T-helper 9 cell (primary cell): ENCODE measurements around the gene KIFAP3.

ENCODE experiments used
- DNase-seq: peaks from one replicate; pipeline ENCODE4 v3.0.0-alpha.2; 2020

KIFAP3 gene

DNA sequence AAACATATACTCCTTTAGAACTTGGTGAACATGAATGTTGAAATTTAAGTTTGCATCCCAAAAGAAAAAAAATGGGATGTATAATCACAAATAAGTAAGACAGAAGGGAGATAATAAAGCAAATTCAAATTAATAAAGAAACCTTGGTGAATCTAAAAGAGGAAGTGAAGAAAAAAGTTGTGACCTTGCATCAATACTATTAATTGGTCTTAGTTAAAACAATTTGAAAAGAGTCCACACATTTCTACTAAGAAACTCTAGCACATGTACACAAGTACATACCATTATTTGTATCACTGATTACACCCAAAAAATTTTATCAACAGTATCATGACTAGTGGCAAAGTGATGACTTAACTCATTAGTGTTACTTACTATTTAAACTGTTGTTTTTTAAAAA lies 100.4 kb downstream of the KIFAP3 start:
- no peak for DNase-seq

DNA sequence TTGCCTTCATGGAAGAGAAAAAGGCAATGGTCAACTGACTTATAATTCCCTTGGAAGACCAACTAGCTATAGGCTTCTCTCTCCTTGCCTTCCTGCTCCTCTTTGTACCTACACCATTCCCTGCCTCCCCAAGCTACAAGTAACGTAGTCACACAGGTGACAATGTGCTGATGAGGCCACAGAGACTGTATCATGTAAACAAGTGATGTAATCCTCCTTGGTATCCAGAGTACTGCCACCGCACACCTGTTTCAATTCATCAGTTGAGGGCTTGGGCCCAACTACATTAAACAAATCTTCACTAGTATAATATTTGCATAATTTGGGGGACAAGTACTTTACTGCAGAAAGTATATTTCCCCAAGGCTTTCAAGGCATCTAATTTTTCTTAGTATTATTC lies 104.4 kb downstream of the KIFAP3 start:
- no peak for DNase-seq

DNA sequence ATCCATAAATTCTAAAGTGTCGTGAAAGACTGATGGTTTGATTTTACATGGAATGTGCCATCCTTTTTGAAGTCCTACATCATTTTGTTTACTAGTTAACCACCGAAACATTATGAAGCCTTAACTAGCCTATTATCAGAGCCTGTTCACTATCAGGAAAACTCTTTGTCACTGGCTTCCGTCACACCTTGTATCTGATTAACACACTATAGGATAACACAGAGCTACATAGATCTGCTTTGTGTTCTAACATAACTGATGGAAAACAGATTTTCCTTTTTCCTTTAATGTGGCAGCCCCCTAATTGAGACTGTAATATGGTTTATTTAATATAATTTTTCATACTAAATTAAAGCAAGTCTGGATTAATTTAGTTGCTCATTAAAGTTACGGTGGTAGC lies 106.3 kb downstream of the KIFAP3 start:
- no peak for DNase-seq

DNA sequence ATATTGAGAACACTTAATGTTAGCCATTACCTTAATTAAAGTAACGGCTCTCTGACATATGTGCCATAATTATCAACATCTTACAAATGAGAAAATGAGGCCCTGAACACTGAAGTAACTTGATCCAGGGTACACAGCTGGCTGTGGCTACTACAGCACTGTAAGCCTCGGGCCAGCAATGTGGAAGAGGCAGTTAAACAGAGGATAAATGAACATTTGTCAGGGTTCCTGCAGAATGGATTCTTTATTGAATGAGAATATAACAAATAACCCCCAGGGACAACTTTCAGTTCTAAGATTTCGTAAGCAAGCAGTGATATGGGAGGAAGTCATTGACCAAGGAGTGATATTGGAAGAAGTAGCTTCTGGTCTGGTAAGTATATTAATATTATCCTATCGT lies 110.3 kb downstream of the KIFAP3 start:
- DNase-seq = no peak

DNA sequence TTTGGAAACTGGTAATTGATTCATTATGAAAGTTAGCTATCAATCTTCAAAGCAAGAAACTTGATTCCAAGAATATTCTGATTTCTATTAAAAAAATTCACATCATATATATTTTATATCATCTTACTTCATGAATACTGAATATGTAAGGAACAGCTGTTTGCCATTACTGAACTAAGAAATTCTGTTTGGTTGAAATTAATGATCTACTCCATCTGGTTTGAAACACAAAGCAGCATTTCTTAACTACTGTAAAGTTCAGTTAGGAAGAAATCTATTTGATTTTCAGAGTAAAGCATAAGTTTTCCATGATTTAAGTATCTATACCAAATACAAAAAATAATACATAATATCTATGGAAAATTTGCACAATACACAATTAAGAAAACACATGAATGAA lies 114.8 kb downstream of the KIFAP3 start:
- DNase-seq = no peak

DNA sequence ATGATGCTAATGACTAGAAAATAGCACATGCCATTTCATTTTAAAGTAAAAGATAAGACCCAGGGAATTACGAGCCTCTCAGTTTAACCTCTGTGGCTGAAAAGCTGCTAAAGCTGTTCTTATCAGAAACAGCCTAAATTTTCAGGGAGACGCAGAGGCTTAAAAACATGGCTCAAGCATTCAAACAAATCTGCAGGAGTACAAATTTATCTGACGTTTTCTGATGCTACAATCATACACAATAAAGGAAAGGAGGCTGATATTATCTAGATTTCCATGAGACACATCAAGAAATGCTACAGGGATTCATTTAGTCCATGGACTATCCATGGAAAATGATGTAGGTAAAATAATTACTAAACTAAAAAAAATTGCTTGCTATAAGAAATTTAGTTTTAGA lies 115.5 kb downstream of the KIFAP3 start:
- no peak for DNase-seq

DNA sequence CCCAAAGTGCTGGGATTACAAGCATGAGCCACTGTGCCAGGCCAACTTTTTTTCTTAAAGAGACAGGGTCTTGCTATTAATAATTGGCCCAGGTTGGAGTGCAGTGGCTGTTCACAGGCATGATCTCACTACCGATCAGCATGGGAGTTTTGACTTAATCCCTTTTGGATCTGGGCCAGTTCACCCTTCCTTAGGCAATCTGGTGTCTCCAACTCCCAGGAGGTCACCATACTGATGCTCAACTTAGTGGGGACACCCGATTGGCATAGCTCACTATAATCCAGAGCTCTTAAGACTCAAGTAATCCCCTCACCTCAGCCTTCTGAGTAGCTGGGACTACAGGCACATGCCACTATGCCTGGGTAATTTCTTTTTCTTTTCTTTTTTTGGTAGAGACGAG lies 116.6 kb downstream of the KIFAP3 start:
- no peak for DNase-seq

DNA sequence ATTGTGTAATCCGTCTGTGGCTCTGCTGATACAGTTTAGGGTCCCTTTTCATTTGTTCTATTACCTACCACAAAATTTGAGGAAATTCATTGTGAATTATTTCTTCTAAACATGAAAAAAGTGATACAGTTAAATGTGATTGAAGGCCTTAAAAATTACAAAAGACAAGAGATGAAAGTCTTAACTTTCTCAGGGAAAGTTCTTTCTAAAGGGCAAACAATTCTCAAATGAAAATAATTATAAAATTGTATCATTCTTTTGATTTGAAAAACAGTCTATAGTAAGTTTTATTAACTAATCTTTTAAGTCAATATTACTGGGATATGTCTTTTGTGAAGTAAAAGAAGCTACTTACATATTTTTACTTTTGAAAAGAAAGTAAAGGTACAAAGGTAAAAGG lies 123.4 kb downstream of the KIFAP3 start:
- no peak for DNase-seq

DNA sequence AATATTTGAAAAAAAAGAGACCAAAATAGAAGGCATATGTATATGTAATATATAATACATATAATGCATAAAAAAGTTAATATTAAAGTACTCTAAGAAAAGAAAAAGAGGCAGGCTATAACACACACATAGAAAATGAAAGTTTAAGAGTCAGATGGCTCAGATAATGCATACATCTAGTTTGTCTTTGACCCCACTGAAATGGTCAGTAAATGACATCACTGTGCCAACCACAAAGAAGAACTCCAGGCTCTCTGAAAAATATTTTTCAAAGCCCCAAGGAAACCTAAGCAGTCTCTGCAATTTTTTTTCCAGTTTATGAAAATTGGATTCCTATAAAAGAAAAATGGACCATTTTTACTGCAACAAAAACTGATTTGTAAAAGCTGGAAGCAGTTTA lies 125.4 kb downstream of the KIFAP3 start:
- no peak for DNase-seq

DNA sequence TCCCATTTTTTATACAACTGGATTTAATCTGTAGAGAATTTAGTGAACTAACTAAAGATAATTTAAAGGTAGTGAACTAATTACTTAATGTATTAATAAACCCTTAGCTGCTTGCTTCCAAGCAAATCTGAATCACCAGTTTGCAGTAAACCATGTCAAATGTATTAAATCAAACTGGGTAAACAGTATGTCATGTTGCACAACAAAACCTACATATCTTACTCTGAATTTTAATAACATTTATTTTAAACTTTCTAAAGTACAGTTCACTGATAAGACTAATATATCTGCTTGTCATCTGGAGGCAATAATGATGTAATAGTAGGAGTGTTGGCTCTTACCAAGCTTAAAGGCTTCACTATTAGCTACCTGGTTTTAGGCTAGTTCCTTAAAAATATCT lies 128.3 kb downstream of the KIFAP3 start:
- DNase-seq = no peak

DNA sequence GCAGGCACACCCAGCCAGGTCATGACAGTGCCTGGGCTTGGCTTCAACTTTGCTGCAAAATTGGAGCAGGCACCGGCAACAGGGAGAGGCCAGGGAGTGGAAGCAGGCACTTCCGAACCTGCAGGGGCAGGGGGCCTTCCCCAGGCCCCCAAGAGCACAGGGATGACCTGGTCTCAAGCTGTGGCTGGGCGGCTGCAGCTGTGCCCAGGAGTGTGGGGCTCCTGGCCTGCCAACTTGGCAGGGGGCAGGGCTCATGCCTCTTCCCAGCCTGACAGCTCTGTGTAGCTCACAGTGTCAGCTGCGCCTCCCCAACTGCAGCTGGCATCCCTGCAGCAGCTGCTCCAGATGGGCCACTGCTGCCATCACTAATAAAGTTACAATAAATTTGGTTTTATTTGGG lies 129.3 kb downstream of the KIFAP3 start:
- no peak for DNase-seq

DNA sequence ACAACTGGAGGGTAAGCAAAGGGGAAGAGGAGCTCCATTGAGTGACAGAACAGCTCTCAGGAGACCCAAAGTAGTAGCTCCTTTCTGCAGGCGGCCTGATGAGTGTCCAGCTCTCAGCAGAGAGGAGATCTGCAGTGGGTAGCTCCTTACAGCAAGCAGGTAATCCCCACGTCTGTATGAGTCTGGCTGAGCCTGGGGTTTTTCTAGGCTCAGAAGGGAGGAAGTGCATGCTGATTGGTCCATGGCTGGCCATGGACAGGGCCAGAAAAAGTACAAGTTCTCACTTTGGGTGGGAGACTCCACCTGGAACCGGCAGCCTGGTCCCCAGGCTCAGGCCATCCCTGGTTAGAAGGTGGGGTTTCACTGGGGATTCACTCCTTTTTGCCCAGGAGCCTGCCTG lies 129.9 kb downstream of the KIFAP3 start:
- no peak for DNase-seq

DNA sequence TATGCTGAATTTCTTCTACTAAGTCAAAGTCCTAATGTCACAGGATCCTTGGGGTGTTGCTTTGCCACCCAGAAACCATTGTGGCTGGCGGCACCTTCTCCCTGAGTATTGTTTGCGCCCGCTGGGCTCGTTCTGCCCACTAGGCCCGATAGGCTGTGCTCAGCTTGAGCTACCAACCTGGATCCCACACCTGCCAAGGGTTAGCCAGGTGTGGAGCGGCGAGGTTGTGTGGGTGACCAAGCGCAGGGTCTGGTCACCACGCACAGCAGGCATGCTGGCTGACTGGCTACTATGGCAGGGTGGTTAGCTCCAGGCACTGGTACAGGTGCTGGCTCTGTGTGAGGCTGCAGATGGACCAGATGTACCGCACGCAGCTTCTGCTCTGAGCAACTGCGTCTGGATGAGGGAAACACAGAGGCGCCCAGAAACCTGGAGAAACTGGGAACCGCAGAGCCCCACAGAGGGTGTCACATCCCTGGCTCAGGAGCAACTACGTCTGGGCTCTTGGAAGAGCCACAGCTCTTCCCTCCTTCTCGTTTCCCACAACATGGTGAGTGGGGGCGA lies 130.4 kb downstream of the KIFAP3 start:
- no peak for DNase-seq

DNA sequence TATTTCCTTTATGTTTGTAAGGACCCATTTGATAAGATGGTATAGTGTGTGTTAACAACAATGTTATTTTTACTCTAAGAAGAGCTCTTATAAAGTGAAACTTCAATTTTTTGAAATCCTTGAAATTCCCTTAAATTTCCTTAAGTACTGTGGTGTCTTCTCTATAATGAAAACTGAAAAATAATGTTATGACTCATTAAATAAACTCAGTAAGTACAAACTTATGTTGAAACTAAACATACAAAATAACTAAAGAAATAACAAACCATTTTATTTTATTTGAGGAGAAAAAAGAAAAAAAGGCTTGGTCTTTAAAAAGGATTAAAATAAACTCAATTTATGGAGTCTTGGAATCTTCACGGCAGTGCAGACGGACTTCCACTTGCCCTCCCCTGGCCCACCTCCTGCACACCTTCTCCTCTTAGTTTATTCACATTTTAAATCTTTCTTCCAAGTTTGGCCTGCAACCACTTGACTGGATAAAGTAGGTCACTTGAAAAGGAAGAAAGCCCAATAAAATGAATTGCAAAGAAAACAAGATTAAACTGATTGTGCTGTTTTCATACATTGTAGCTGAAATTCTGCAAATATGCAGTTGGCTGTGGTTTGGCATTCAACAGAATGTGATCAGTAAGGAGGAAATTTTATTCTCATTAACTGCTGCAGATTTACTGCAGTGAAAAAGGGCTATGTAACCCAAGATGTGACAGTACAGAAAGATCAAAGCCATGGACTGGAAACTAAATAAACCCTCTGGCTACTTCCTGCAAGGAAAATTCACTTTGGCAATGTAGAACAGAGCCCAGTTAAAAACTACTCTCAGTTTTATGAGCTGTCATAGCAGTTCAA lies 132.3 kb downstream of the KIFAP3 start:
- no peak for DNase-seq

DNA sequence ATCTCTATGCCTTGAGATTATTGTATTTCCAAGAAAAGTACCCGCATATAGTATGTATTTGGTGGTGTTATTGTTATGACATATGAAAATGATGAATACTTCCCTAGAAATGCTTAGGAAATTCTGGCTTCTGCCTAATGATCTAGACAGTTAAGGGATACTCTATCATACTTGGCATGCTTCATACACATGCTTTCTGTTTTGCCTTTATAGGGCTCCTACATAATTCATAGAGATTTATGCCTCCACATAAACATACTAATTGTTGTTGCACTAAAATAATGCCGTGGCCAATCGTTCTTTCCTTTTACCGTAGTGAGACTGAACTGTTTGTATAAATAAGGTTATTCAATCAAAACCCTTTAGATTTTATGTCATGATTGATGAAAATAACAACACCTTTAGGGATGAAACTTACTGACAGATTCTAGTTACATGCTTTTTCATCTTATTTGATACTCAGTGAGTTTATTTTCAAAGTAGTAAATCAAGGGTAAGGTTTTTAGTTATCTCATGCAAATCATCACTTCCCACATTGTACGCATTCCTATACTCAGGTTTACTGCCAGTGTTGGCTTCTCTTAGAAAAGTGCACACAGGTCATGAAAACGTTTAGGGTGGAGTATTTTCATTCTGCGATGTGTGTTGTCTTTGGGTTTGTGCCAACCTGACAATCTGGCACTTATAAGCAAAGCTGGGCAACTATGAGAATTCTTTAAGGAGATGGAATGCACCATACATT lies 140.3 kb downstream of the KIFAP3 start:
- no peak for DNase-seq

DNA sequence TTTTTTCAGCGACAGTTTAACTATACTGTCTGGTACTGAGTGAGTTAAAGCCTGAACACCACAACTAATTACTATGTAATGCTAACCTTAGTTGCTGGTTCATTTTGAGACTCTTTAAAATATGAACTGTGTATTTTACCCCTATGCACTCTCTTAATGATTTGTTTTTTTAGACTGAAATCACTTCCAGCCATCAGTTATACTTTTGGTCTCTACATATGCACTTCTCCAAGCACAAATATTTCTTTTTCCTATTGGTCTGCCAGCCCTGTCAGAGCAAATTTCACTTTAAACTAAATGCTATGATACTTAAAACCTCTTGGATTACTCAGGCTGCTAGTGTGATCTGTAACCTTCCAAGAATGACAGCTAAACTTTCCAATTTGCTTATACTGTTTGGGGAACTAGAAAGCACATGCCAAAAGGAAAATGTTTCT lies 142.7 kb downstream of the KIFAP3 start:
- DNase-seq = no peak

DNA sequence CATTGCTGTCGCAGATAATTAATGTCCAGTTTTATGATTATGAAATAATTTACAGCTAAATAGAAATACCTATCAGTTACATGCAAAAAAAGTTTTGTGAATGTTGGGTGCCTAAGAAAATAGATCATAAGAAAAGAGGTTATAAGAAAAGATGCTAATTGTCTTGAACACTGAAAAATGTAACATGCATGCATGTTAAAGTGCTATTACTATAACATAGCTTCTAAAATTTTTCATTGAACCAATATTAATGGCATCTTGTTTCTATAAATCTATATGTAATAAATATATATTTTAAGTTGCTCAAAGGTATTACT lies 145.3 kb downstream of the KIFAP3 start:
- no peak for DNase-seq

DNA sequence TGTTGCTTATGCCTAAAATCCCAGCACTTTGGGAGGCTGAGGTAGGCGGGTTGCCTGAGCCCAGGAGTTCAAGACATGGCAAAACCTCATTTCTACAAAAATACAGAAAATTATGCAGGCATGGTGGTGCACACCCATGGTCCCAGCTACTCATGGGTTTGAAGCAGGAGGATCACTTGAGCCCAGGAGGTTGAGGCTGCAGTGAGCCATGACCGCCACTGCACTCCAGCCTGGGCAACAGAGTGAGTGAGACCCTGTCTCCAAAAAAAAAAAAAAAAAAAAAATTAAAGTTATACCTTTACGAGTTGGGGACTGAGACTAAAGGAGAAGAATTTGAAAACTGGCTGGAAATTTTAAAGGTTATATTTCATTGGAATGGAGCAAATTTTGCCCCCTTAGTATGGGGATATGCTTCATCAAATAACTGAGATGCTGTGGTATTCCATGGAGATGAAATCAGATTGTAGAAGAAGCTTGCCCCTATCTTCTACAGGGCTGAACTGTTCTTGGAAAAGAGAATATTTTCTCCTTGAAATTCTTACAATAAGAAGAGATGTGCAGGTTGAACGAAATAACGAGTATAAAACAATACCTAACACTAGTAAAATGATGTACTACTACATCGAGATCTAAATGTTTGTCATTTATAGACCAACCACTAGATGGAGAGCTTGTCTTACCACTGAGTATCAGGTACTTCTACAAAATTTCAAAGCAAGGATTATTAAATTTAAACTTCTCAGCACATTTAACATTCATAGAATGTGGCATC lies 145.9 kb downstream of the KIFAP3 start:
- no peak for DNase-seq

DNA sequence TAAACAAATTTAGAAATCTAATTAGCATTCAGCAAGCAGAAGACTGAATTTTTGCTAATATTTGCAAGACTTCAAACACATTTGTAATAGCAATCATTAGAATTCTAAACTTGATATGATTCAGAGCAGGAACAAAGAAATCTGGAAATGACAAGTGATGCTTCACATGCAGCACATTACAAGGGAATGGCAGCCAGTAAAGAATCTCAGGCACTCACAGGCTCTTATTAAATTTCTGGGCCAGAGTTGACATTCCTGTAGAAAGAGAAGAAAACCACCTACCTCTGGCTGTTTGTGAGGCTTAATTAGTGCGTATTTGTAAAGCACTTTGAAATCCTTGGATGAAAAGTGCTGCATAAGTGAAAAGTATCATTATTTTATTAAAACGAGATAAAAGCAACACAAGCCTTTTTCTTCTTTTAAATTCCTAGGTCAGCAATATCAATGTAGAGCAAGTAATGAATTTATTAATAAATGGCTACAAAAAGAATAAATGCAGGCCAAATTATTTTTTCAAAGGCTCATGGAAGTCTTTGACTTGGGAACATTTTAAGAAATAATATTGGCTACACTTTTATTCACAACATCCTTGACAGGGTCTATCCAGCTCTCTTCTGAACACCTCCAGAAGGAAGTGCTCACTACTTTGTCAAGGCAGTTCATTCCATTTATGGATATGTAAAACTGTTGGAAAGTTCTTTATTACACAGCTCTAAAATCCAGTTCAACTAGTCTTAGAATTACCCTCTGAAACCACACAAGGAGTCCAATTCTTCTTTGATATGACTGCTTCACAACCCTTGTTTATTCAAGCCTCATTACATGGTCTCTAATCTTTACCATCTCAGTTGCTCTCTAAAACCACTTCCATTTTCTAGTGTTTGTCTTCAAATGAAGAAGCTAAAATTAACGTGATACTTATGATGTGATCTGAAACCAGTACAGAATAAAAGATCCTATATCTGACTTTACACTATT lies 148.7 kb downstream of the KIFAP3 start:
- DNase-seq = no peak

DNA sequence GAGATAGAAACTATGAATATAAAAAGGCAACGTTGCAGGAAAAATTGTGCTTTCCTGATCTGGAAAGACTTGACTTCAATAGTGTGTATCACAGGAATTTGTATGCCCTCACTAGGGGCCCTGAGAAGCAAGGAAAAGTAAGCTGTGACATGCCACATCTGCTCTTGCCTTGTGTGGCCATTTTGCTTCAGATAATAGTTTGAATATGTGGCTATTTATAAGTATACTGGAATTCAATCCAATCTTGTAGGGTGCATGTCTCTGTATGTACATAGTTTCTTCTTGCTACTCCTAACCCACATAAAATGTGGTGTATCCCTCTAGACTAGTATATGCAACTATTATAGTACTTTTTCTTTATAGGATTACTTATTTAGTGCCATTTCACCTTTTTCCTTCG lies 149.7 kb downstream of the KIFAP3 start:
- no peak for DNase-seq

DNA sequence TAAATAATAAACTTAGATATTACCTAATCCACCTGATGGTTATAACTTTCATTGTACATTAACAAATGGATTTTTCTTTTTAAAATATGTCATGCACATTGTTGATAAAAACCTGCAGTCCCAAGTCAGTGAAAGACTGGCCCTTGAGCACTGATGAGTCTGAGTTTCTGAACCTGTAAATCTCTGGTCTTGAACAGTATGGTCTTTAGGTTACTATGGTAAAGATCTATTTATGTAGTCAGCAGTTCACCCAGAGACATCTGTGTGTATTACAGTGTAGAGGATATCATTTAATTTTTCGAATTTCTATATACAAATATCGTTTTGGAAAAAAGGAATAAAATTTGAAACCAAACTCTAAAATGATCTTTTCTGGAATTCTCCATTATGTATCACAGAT lies 150.4 kb downstream of the KIFAP3 start:
- no peak for DNase-seq

DNA sequence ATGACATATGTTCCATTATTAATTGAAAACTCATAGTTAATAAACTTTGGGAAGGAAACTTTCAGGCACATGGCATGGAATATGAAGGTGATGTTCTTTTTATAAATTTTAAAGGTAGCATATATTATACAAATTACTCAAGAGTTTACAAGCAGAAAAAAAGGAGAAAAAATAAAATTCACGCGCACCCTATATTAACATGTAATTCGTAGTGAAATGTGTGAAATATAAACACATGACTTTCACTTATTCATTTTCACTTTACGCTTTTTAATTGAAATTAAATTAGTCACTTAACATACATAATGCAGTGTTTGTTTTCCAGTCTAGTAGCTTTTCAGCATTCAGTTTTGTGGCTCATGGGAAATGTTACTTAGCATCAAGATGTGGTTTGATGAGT lies 153.4 kb downstream of the KIFAP3 start:
- DNase-seq = no peak
